ENCODE data around the gene AKR7A2. TPM values are rescaled to one million over a fixed set of nuclear protein-coding genes. Genes with fewer than 3 reads are reported as not detected.

AKR7A2 gene
- 79.0 and 98.2 TPM in 2 replicates for total RNA-seq (2014; rRNA removed; shearing (Covaris generic))

GRCh38 chr1:19311931-19312781 lies at the start of gene AKR7A2, which contains the start of gene SLC66A1:
Gene AKR7A2 (minus strand): TSS chr1:19312144. CDS start chr1:19312124, 20 bp downstream.
Gene SLC66A1 (plus strand): TSS chr1:19312326. CDS start chr1:19317678, 5,352 bp downstream.

GRCh38 chr1:19288324-19289241 lies 23.4 kb downstream of the AKR7A2 start, which contains the start of gene AKR7A3:
Gene AKR7A3 (minus strand): TSS chr1:19288770. CDS start chr1:19288709, 61 bp downstream.

Small RNA genes lying within 50 kb of the gene (small RNA-seq; reads per million reads assigned to genes)
- not detected for gene RNU6-1099P

Other genes with a start within 250 kb of the AKR7A2 start
- gene UBR4, start 101.9 kb downstream of the AKR7A2 start, total RNA-seq (2014; rRNA removed; shearing (Covaris generic)), result 120 and 121 TPM in 2 replicates
- gene EMC1, start 60.6 kb downstream of the AKR7A2 start, total RNA-seq (2014; rRNA removed; shearing (Covaris generic)), result 42.5 and 48.6 TPM in 2 replicates
- gene MRTO4, start 60.3 kb downstream of the AKR7A2 start, total RNA-seq (2014; rRNA removed; shearing (Covaris generic)), result 94.4 and 102 TPM in 2 replicates
- 0.57 and 1.2 TPM in 2 replicates for gene AKR7A3, start 23.4 kb downstream of the AKR7A2 start, total RNA-seq (2014; rRNA removed; shearing (Covaris generic))
- 19.8 and 20.3 TPM in 2 replicates for gene SLC66A1, start 182 bp upstream of the AKR7A2 start, total RNA-seq (2014; rRNA removed; shearing (Covaris generic))
- 70.0 and 78.5 TPM in 2 replicates for gene CAPZB, start 173.4 kb upstream of the AKR7A2 start, total RNA-seq (2014; rRNA removed; shearing (Covaris generic))